GM21723 (cell line): ENCODE data around the gene LARGE1.

Source experiments
- ATAC-seq: cut with Tn5 transposase; IDR thresholded peaks from one replicate; pipeline ENCODE4 v1.9.1; 2021; ENCODE audit warnings: mild to moderate bottlenecking, moderate library complexity; ENCODE audit not compliant: unreplicated experiment

Gene LARGE1

GRCh38 chr22:33886696-33887095 is 33.6 kb downstream of the LARGE1 start:
- no peak for ATAC-seq

DNA sequence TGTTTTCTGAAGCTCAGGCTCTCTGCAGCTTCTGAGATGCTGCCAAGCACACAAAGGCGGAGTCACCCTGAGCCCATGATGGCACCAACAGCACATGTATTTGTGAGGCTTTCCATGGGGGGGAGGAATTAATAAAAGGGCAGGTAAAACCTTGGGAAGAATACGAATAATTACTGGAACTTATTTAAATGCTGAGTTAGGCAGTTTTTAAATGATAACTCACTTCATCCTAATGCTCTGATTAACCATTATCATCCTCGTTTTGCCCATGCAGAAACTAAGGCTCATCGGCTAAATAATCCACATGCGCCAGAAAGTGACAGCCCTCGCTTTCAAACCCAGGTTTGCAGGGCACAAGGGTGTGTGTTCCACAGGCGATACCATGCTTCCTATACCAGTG is 35.4 kb downstream of the LARGE1 start:
- no peak for ATAC-seq

DNA sequence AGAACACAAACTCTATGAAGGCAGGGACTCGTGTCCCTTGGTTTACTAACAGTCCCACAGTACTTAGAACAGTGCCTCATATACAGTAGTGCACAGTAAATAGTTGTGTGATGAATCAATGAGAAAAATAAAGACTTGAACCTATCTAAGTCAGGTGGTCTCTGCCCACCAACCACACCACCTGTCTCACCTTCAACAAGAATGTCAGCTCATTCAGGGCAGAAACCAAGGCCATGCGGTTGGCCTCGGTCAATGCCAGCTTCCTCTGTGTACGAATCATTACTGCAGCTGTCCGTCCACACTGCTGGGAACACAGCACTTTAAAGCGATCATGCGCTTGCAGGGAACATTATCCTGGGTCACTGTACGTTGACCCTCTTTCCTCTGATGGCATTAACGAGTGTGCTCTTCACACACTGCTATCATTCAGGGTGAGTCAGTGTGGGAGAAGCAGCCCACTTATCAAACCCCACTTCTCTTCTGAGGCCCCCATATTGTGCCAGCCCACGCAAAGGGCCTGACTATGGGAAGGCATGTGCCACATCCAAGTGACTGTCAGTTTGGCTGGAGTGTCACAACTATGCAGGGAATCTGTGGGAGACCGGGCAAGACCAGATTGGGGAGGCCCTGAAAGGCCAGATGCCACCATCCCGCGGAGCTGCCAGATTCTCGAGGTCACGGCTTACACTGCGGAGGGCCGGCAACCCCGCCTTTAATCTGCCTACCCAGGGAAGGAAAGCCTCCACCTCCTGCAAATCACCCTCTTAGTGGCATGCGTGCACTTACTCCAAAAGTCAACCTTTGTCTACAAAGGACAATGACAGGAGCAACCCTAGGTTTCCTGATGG is 36.1 kb downstream of the LARGE1 start:
- no peak for ATAC-seq

DNA sequence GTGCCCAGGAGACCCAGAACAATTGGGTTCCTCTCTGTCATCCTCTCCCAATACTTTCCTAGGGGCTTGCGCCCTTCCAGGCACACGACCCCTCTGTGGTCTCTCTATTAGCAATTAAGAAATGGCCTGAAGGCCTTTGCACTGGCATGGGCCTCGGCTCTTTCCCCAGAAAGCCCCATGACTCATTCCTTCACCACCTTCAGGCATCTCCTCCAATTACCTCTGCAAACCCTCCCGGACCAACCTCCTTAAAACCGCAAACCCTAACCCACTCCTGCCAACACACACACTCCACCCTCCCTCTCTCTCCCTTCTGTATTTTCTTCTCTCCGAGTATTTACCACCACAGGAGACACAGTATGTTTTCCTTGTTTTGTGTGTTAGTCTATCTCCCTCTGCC is 36.7 kb downstream of the LARGE1 start:
- ATAC-seq = no peak

- no peak for ATAC-seq
Measured at GRCh38 chr22:33882991-33883390, 37.3 kb downstream of the LARGE1 start.

DNA sequence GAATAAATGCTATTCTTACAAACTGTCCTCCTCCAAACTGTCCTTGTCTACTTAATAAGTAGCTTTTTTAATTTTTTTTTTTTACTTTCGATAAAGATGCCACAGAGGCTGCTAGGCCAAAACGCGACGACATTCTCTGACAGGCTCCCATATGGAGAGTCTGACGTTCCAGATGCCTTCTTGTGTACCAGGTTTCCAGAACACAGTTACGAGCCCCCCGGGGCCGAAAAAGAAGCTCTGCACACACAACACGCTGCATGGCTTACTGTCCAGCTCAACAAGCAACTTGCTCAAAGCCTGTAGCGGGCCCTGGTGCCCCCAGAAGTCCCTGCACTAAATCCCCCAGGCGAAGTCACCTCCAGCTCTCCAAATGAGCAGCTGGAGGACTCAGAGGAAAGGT is 39.3 kb downstream of the LARGE1 start:
- ATAC-seq = no peak

DNA sequence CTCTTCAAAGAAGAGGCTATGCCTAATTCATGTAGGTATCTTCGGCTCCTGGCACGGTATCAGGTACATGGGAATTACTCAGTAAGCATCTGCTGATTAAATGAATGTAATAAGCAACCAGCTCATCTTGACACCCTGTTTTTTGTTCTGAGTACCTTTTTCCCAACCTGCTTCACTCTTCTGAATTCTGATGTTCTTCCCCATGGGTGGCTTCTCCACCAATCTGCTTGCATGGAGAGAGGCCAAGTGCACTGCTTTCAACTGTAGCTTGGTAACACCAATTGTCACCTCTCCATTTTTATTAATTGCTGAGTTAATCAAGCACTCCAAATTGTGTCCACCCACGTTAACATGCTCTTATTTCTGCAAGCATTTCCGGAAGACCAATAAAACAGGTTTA is 40.5 kb downstream of the LARGE1 start:
- ATAC-seq = no peak

DNA sequence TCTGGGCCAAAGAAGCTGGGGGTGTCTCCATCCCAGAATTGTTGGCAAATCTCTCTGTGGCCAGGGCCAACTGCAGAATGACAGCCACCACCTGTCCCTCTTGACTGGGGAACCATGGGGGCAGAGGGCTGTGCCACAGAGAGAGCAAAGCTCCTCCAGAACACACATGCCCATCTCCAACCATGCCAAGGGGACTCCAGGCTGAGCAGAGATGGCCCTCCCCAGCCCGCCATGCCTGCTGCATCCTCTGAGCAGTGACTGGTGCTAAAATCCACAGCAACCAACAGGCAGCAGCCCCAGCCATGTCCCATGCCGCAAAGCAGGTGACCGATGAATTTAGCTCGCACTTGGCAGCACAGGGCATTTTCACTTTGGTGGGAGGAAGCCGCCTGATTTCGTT is 45.0 kb downstream of the LARGE1 start:
- no peak for ATAC-seq

DNA sequence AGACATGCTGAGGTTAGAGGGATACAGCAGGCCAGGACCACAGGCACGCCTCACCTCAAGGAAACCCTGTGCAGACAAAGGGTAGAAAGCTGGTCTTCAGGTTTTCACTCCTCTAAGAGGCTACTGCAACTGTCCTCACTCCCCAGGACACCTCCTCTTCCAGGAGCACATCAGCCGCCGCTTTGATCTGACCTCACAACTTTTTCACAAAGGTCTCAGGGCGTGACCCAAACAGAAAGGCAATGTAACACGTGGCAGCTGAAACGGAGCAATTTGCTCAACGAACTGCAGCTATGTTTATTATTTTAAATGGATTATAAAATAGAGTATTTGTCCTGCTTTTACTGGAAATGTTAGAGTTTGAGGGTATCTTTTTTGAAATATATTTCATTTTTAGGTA is 46.1 kb downstream of the LARGE1 start:
- no peak for ATAC-seq

- ATAC-seq = no peak
Measured at GRCh38 chr22:33873666-33874065, 46.6 kb downstream of the LARGE1 start.

- ATAC-seq = no peak
Measured at GRCh38 chr22:33873186-33873585, 47.1 kb downstream of the LARGE1 start.

GRCh38 chr22:33871935-33872334 is 48.3 kb downstream of the LARGE1 start:
- no peak for ATAC-seq

DNA sequence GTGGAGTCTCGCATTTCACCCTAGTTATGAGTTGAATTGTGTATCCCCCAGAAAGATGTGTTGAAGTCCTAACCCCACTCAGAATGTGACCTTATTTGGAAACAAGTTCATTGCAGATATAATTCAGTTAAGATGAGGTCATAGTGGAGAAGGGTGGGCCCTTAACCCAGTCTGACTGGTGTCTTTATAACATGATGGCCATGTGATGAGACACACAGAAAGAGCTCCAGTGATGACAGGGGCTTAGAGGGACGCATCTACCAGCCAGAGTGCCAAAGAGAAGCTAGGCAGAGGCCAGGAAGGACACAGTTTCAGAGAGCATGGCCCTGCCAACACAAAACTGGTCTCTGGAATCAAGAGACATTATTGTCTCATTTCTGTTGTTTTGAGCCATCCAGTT is 50.3 kb downstream of the LARGE1 start:
- no peak for ATAC-seq

DNA sequence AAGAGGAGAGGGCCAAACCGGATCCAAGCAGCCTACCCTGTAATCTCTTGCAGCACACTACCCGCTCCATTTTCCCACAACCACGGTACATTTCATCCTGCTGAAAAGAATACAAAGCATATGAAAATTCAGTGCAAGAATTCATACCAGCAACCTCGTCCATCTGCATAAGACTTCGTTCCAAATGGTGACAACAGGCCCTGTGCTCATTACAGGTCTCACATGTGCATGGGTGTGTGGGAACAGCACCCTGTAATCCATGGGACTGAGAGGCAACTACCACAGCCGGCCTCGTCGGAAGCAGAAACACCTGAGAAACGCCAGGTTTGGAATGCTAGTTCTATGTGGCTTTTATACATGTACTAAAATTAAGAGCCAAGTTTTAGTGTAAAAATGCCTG is 52.3 kb downstream of the LARGE1 start:
- ATAC-seq = no peak

DNA sequence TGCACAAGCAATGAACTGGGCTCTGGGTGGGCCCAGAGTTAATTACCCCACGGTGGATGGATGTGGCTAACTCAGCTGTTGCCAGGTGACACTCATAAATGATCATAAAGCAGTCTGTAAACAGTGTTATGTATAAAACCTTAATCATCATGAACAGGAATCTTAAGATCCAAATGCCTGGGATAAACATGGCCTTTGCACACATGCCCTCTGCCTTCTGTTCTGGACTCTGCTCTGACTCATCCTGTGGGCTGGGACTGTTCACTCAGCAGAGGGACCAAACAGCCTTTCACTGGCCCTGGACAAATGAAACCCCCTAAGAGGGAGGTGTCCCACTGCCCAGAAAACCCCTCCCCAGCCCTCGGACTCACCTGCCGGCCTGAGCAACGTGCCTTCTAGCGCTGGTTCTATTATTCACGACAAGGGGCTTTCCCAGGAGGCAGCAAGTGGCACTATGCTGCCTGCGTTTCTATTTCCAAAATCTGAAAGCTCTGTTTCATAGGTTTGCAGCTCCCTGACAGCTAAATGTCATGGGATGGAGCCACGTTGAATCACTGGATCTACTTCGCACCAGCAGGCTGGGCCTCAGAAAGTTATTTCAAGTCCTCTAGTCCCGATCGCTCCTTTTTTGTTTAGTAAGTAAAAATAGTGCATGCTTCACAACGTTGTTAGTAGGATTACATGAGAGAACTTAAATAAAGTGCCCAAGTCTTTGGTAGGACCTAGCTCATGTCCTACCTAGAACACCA is 53.0 kb downstream of the LARGE1 start:
- ATAC-seq = no peak

DNA sequence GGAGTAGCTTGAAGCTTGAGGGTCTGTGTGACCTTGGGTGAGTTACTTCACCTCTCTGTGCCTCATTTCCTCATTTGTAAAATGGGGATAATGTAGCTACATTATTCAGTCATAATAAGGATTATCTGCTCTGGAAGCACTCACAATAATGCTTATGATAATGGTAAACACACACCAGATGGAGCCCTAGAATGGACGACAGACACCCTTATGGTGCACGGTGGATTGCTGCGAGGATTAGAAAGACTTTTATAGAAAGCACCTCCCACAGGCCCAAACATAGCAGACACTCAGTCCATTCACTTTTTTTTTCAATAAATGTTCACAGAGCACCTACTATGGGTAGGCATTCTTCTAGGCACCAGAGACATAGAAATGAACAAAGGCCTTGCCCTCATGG is 53.8 kb downstream of the LARGE1 start:
- no peak for ATAC-seq

- no peak for ATAC-seq
Measured at GRCh38 chr22:33865996-33866395, 54.3 kb downstream of the LARGE1 start.

GRCh38 chr22:33865248-33865647 is 55.0 kb downstream of the LARGE1 start:
- no peak for ATAC-seq

- no peak for ATAC-seq
Measured at GRCh38 chr22:33864723-33865130, 55.5 kb downstream of the LARGE1 start.

DNA sequence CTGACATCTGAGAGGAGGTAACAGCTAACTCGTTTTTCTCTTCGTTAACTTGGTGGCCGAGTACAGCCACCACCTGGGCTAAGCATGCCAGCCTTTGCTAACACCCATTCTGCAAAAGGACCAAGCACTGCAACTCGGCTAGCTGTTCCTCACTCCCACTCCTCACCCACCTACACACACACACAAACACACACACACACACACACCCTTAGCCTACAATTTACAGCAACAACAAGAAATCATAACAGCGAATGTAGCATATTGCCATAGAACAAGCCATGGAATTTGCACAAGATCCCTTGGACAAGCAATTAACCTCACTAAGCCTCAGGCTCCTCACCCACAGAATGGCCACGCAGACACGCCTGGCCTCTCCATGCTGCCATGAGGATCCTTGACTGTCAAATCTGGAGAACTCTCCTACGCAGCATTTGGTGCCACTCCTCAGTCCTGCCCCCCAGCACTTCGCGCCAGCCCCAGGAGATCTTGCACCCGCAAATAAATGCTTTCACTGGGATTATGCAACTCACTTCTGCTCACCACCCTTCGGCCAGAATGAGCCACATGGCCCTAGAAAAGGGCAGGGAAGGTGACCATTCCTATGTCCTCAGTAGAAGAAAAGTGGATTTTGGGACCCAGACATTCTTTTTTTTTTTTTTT is 58.9 kb downstream of the LARGE1 start:
- no peak for ATAC-seq

- ATAC-seq = no peak
Measured at GRCh38 chr22:33860386-33860785, 59.9 kb downstream of the LARGE1 start.

DNA sequence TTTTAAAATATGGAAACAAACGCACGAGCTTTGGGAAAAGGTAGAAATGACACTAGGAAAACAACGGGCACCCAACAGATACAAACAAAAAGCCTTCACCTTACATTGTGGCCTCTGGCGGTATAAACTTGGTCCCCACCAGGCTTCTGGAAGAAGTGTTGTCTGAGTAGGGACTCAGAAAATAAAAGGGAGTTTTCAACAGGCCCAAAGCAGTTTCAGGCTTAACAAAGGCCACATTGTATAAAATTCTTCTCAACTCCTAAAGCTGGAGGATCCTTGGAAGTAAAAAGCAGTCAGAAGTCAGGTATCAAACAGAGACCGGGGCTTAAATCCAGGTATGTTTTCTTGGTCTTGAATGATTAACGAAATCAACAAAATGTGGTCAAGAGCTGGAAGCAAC is 61.0 kb downstream of the LARGE1 start:
- no peak for ATAC-seq
